Skeletal muscle tissue (tissue), 4 donors: ENCODE data around the gene FAM228B. TPM values are rescaled to one million over a fixed set of nuclear protein-coding genes. Genes with fewer than 3 reads are reported as not detected.
"Not testable (repeated sequence)": the region's sequence is repeated elsewhere in the genome, so short reads cannot be mapped to it uniquely, and the experiment has no call there.

Experiments
- H3K27ac ChIP-seq: one replicate; pipeline ENCODE4 v1.7.0; 2013; ENCODE audit warnings: mild to moderate bottlenecking, low read depth, low read length, inconsistent platforms
- H3K27me3 ChIP-seq, 3 donors: one replicate each; pipeline ENCODE4 v1.7.0; 2013; ENCODE audit warnings: low read length in 3 of 3; ENCODE audit not compliant: control insufficient read depth in 3 of 3, insufficient read depth in 3 of 3
- H3K36me3 ChIP-seq, 3 donors: one replicate each; pipeline ENCODE4 v1.7.0; 2013; ENCODE audit warnings: low read length in 3 of 3; ENCODE audit not compliant: control insufficient read depth in 3 of 3, insufficient read depth in 3 of 3
- H3K4me1 ChIP-seq, 3 donors: one replicate each; pipeline ENCODE4 v1.7.0; 2013; ENCODE audit warnings: low read length in 3 of 3, mild to moderate bottlenecking in 3 of 3; ENCODE audit not compliant: control insufficient read depth in 3 of 3, insufficient read depth in 3 of 3
- H3K4me3 ChIP-seq, 3 donors: one replicate each; pipeline ENCODE4 v1.7.0; 2013; ENCODE audit warnings: low read length in 3 of 3
- H3K9ac ChIP-seq, 3 donors: one replicate each; pipeline ENCODE4 v1.7.0; 2013; ENCODE audit warnings: low read length in 3 of 3, mild to moderate bottlenecking in 3 of 3, moderate library complexity in 2 of 3, low read depth in 1 of 3
- H3K9me3 ChIP-seq, 3 donors: one replicate each; pipeline ENCODE4 v1.7.0; 2013; ENCODE audit warnings: low read length in 3 of 3; ENCODE audit not compliant: control insufficient read depth in 3 of 3
- total RNA-seq: library from RNA; depleted of rRNA; stranded (reverse); fragments of >200 nt; gene quantifications from one replicate; pipeline ENCODE4 v1.2.3, GENCODE V29; 2014
- donor health status: Osteomylitis.

The FAM228B gene
- total RNA-seq, 1 donor from 2014 or later, result 47.0 TPM

- no peaks in the 10 kb centered on the region for H3K27me3 ChIP-seq
- H3K9ac ChIP-seq, result no peak overlapping the region
- H3K27ac ChIP-seq, result no peak overlapping the region
- no peak overlapping the region for H3K4me3 ChIP-seq
- no peaks in the 10 kb centered on the region for H3K9me3 ChIP-seq
- peaks cover 0 to 2% (median 0%) of the 10 kb centered on the region in 3 donors for H3K36me3 ChIP-seq
- H3K4me1 ChIP-seq, result no peaks in the 10 kb centered on the region
Observed at GRCh38 chr2:24191156-24191555, 67.9 kb downstream of the FAM228B start.

- Histone ChIP-seq H3K9ac (no peak overlapping the region), H3K36me3 (peaks cover 0 to 2% (median 0%) of the 10 kb centered on the region in 3 donors), H3K4me3 (no peak overlapping the region), H3K27ac (no peak overlapping the region), H3K9me3 (no peaks in the 10 kb centered on the region), H3K27me3 (no peaks in the 10 kb centered on the region), H3K4me1 (no peaks in the 10 kb centered on the region)
Observed at GRCh38 chr2:24191848-24192247, 68.6 kb downstream of the FAM228B start.

GRCh38 chr2:24197213-24197612 is 73.9 kb downstream of the FAM228B start:
- not testable (repeated sequence) for H3K27me3 ChIP-seq, H3K4me3 ChIP-seq, H3K9ac ChIP-seq, H3K27ac ChIP-seq, H3K36me3 ChIP-seq, H3K9me3 ChIP-seq, H3K4me1 ChIP-seq

- Histone ChIP-seq H3K27ac (no peak overlapping the region), H3K27me3 (no peaks in the 10 kb centered on the region), H3K9me3 (no peaks in the 10 kb centered on the region), H3K4me3 (no peak overlapping the region), H3K36me3 (peaks cover 18 to 20% (median 19%) of the 10 kb centered on the region in 3 donors), H3K9ac (no peak overlapping the region), H3K4me1 (no peaks in the 10 kb centered on the region)
Observed at GRCh38 chr2:24199968-24200590, 76.8 kb downstream of the FAM228B start.

GRCh38 chr2:24200799-24201198 is 77.5 kb downstream of the FAM228B start:
- Histone ChIP-seq H3K9me3 (no peaks in the 10 kb centered on the region), H3K9ac (no peak overlapping the region), H3K4me1 (no peaks in the 10 kb centered on the region), H3K4me3 (no peak overlapping the region), H3K27me3 (no peaks in the 10 kb centered on the region), H3K36me3 (peaks cover 24 to 26% (median 25%) of the 10 kb centered on the region in 3 donors), H3K27ac (no peak overlapping the region)

GRCh38 chr2:24203029-24203786 is 79.9 kb downstream of the FAM228B start:
- H3K27ac ChIP-seq, result no peak overlapping the region
- no peaks in the 10 kb centered on the region for H3K27me3 ChIP-seq
- H3K9me3 ChIP-seq, result no peaks in the 10 kb centered on the region
- no peak overlapping the region for H3K9ac ChIP-seq
- no peaks in the 10 kb centered on the region for H3K4me1 ChIP-seq
- no peak overlapping the region for H3K4me3 ChIP-seq
- H3K36me3 ChIP-seq, result peaks cover 40 to 44% (median 40%) of the 10 kb centered on the region in 3 donors

GRCh38 chr2:24203787-24204150 is 80.5 kb downstream of the FAM228B start:
- no peak overlapping the region for H3K4me3 ChIP-seq
- peaks cover 45 to 49% (median 45%) of the 10 kb centered on the region in 3 donors for H3K36me3 ChIP-seq
- no peak overlapping the region for H3K9ac ChIP-seq
- H3K9me3 ChIP-seq, result no peaks in the 10 kb centered on the region
- no peaks in the 10 kb centered on the region for H3K4me1 ChIP-seq
- no peaks in the 10 kb centered on the region for H3K27me3 ChIP-seq
- no peak overlapping the region for H3K27ac ChIP-seq

GRCh38 chr2:24204505-24204904 is 81.2 kb downstream of the FAM228B start:
- Histone ChIP-seq H3K9ac (no peak overlapping the region), H3K9me3 (no peaks in the 10 kb centered on the region), H3K36me3 (peaks cover 52 to 57% (median 53%) of the 10 kb centered on the region in 3 donors), H3K4me3 (no peak overlapping the region), H3K27ac (no peak overlapping the region), H3K27me3 (no peaks in the 10 kb centered on the region), H3K4me1 (no peaks in the 10 kb centered on the region)

- H3K36me3 ChIP-seq, result peaks cover 53 to 63% (median 59%) of the 10 kb centered on the region in 3 donors
- no peaks in the 10 kb centered on the region for H3K27me3 ChIP-seq
- H3K27ac ChIP-seq, result no peak overlapping the region
- H3K4me1 ChIP-seq, result no peaks in the 10 kb centered on the region
- H3K9me3 ChIP-seq, result no peaks in the 10 kb centered on the region
- no peak overlapping the region for H3K9ac ChIP-seq
- no peak overlapping the region for H3K4me3 ChIP-seq
Observed at GRCh38 chr2:24205131-24205530, 81.9 kb downstream of the FAM228B start.

- H3K27me3 ChIP-seq, result no peaks in the 10 kb centered on the region
- H3K9me3 ChIP-seq, result no peaks in the 10 kb centered on the region
- H3K36me3 ChIP-seq, result peaks cover 59 to 71% (median 70%) of the 10 kb centered on the region in 3 donors
- H3K4me1 ChIP-seq, result no peaks in the 10 kb centered on the region
- no peak overlapping the region for H3K4me3 ChIP-seq
- no peak overlapping the region for H3K9ac ChIP-seq
- no peak overlapping the region for H3K27ac ChIP-seq
Observed at GRCh38 chr2:24206242-24206641, 83.0 kb downstream of the FAM228B start.
